Measurements from ENCODE around the gene INPPL1.
"Not testable (repeated sequence)": the region's sequence is repeated elsewhere in the genome, so short reads cannot be mapped to it uniquely, and the experiment has no call there.

Gene INPPL1

GRCh38 chr11:72224564-72225410, at the start of gene INPPL1:
TSS of gene INPPL1 (plus strand) at chr11:72224767. CDS start at chr11:72224985, 218 bp downstream.
- DNase-seq = peak; percentile 33

GRCh38 chr11:72177656-72178055, 46.9 kb upstream of the INPPL1 start:
- no peak for DNase-seq

GRCh38 chr11:72179049-72179803, 45.3 kb upstream of the INPPL1 start:
- no peak for DNase-seq

GRCh38 chr11:72179804-72180396, 44.7 kb upstream of the INPPL1 start:
- DNase-seq = peak; percentile 6

GRCh38 chr11:72180892-72181552, 43.5 kb upstream of the INPPL1 start:
- not testable (repeated sequence) for DNase-seq

GRCh38 chr11:72181553-72181958, 43.0 kb upstream of the INPPL1 start:
- not testable (repeated sequence) for DNase-seq

GRCh38 chr11:72188267-72188666, 36.3 kb upstream of the INPPL1 start:
- no peak for DNase-seq

GRCh38 chr11:72189455-72190250, 34.9 kb upstream of the INPPL1 start:
- DNase-seq = no peak

- DNase-seq = no peak
Observed at GRCh38 chr11:72190631-72191071, 33.9 kb upstream of the INPPL1 start.

- DNase-seq = no peak
Observed at GRCh38 chr11:72191961-72192381, 32.6 kb upstream of the INPPL1 start, which contains the start of gene FOLR1. TSS of gene FOLR1 (plus strand) at chr11:72192140. CDS start at chr11:72192174, 34 bp downstream.

GRCh38 chr11:72195518-72196270, 28.9 kb upstream of the INPPL1 start:
- DNase-seq = no peak

GRCh38 chr11:72201445-72201844, 23.1 kb upstream of the INPPL1 start:
- DNase-seq = not testable (repeated sequence)

GRCh38 chr11:72202571-72202970, 22.0 kb upstream of the INPPL1 start:
- no peak for DNase-seq

- DNase-seq = no peak
Observed at GRCh38 chr11:72203163-72203562, 21.4 kb upstream of the INPPL1 start.

- DNase-seq = no peak
Observed at GRCh38 chr11:72204886-72205285, 19.7 kb upstream of the INPPL1 start.

- not testable (repeated sequence) for DNase-seq
Observed at GRCh38 chr11:72206794-72207193, 17.8 kb upstream of the INPPL1 start.

GRCh38 chr11:72208281-72208680, 16.3 kb upstream of the INPPL1 start:
- no peak for DNase-seq

GRCh38 chr11:72209101-72209500, 15.5 kb upstream of the INPPL1 start:
- no peak for DNase-seq

GRCh38 chr11:72216638-72217037, 7.9 kb upstream of the INPPL1 start, which contains the start of gene FOLR2:
TSS of gene FOLR2 (plus strand) at chr11:72216794. CDS start at chr11:72218585, 1,791 bp downstream.
- no peak for DNase-seq

- DNase-seq = no peak
Observed at GRCh38 chr11:72217841-72218240, 6.7 kb upstream of the INPPL1 start.

- DNase-seq = no peak
Observed at GRCh38 chr11:72218251-72218745, 6.3 kb upstream of the INPPL1 start.
